ENCODE results near the gene GALM.
"Not testable (repeated sequence)": the region's sequence is repeated elsewhere in the genome, so short reads cannot be mapped to it uniquely, and the experiment has no call there.

The GALM gene

GRCh38 chr2:38665854-38666555 is at the start of gene GALM:
TSS of gene GALM (plus strand) at chr2:38666114. CDS start at chr2:38666162, 48 bp downstream.
- peak; percentile 64 for DNase-seq (ENCODE audit: low spot score)

- no peak for DNase-seq (ENCODE audit: low spot score)
Measured at GRCh38 chr2:38617301-38617700, 48.6 kb upstream of the GALM start.

- no peak for DNase-seq (ENCODE audit: low spot score)
Measured at GRCh38 chr2:38619458-38620164, 46.3 kb upstream of the GALM start.

- DNase-seq (ENCODE audit: low spot score), result no peak
Measured at GRCh38 chr2:38620282-38620977, 45.5 kb upstream of the GALM start.

- no peak for DNase-seq (ENCODE audit: low spot score)
Measured at GRCh38 chr2:38621018-38621417, 44.9 kb upstream of the GALM start.

- no peak for DNase-seq (ENCODE audit: low spot score)
Measured at GRCh38 chr2:38622210-38622609, 43.7 kb upstream of the GALM start.

- DNase-seq (ENCODE audit: low spot score), result no peak
Measured at GRCh38 chr2:38626326-38627035, 39.4 kb upstream of the GALM start.

GRCh38 chr2:38627391-38627790 is 38.5 kb upstream of the GALM start:
- DNase-seq (ENCODE audit: low spot score), result no peak

GRCh38 chr2:38629684-38630083 is 36.2 kb upstream of the GALM start:
- no peak for DNase-seq (ENCODE audit: low spot score)

GRCh38 chr2:38631976-38632375 is 33.9 kb upstream of the GALM start:
- DNase-seq (ENCODE audit: low spot score), result no peak

GRCh38 chr2:38632980-38633379 is 32.9 kb upstream of the GALM start:
- no peak for DNase-seq (ENCODE audit: low spot score)

GRCh38 chr2:38633895-38634294 is 32.0 kb upstream of the GALM start:
- no peak for DNase-seq (ENCODE audit: low spot score)

GRCh38 chr2:38634684-38635083 is 31.2 kb upstream of the GALM start:
- DNase-seq (ENCODE audit: low spot score), result no peak

- DNase-seq (ENCODE audit: low spot score), result no peak
Measured at GRCh38 chr2:38635139-38635538, 30.8 kb upstream of the GALM start.

GRCh38 chr2:38636069-38636468 is 29.8 kb upstream of the GALM start:
- DNase-seq (ENCODE audit: low spot score), result no peak

GRCh38 chr2:38642373-38643017 is 23.4 kb upstream of the GALM start:
- DNase-seq (ENCODE audit: low spot score), result not testable (repeated sequence)

GRCh38 chr2:38643021-38643671 is 22.8 kb upstream of the GALM start:
- no peak for DNase-seq (ENCODE audit: low spot score)

GRCh38 chr2:38643683-38644511 is 22.0 kb upstream of the GALM start:
- not testable (repeated sequence) for DNase-seq (ENCODE audit: low spot score)

- no peak for DNase-seq (ENCODE audit: low spot score)
Measured at GRCh38 chr2:38648107-38648761, 17.7 kb upstream of the GALM start.

- no peak for DNase-seq (ENCODE audit: low spot score)
Measured at GRCh38 chr2:38649176-38649728, 16.7 kb upstream of the GALM start.
